Activated CD4-positive, alpha-beta T cell treated with anti-CD3 and anti-CD28 coated beads, Interleukin-2, amount 50 U/mL, for 16 hours (primary cell): ENCODE measurements around the gene SPAG16.
"Not testable (repeated sequence)": the region's sequence is repeated elsewhere in the genome, so short reads cannot be mapped to it uniquely, and the experiment has no call there.

ENCODE experiments used
- DNase-seq: peaks from one replicate; pipeline ENCODE4 v3.0.0-alpha.2; 2020

SPAG16 gene

GRCh38 chr2:213561759-213562158 is 277.5 kb downstream of the SPAG16 start:
- DNase-seq, result no peak

DNA sequence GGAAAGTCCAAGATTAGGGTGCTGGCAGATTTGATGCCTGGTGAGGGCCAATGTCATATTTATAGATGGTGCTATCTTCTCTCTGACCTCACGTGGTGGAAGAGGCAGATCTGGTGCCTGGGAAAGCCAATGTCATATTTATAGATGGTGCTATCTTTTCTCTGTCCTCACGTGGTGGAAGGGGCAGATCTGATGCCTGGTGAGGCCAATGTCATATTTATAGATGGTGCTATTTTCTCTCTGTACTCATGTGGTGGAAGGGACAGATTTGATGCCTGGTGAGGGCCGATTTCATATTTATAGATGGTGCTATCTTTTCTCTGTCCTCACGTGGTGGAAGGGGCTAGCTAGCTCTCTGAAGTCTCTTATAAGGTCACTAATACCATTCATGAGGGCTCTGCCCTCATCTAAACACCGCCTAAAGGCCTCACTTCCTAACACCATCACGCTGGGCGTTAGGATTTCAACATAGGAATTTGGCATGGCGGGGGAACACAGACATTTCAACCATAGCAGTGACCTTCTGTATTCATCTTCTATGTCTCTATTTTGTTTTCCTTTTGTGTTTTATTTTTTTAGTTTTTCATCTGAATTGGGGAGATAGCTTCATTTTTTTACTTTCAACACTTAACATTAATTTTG is 278.4 kb downstream of the SPAG16 start:
- DNase-seq, result no peak

- DNase-seq, result no peak
Measured at GRCh38 chr2:213566846-213567245, 282.6 kb downstream of the SPAG16 start.

- no peak for DNase-seq
Measured at GRCh38 chr2:213609570-213610170, 325.4 kb downstream of the SPAG16 start.

- DNase-seq, result no peak
Measured at GRCh38 chr2:213627054-213627710, 342.9 kb downstream of the SPAG16 start.

GRCh38 chr2:213627835-213628460 is 343.7 kb downstream of the SPAG16 start:
- no peak for DNase-seq

DNA sequence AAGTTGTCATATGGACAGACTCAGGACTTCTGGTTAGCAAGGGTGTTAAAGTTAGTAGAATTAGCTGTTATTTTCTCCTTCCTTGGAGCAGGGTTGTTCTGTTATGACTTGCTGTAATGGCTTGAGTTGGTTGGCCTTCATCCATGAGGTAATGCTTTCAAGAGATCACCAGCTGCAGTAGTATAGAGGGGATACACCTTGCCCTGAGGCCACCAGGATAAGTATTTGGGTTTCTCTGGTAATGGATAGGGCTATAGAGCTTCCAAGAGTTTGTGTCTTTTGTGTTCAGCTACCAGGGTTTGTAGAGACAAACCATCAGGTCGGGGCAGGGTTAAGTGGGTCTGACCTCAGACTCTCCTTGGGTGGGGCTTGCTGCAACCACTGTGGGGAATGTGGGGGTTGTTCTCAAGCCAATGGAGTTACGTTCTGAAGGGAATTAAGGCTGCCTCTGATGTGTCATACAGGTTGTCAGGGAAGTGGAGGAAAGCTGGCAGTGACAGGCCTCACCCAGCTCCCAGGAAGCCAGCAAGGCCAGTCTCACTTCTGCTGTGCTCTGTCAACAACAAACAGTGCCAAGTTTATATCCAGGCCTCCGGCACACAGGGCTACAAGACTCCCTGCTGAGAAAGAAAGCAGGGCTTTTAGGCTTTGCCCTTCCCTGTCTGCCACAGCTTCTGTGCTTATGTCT is 356.6 kb downstream of the SPAG16 start:
- DNase-seq, result no peak

DNA sequence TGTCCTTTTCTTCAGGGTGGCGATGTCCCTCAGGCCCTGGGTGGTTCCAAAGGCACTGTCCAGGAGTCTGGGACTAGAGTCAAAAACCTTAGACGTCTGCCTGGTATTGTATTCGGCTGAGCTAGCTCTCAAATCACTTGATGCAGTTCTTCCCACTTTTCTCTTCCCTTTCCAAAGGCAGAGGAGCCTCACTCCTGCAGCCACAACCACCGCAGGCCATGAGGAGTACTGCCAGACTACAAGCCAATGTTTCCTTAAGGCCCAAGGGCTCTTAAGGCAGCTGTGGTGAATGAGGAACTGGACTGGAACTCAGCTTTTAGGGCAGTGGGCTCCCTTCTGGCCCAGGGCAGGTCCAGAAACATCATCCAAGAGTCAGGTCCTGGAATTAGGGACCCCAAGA is 360.7 kb downstream of the SPAG16 start:
- no peak for DNase-seq

- DNase-seq, result no peak
Measured at GRCh38 chr2:213649176-213649575, 364.9 kb downstream of the SPAG16 start.

DNA sequence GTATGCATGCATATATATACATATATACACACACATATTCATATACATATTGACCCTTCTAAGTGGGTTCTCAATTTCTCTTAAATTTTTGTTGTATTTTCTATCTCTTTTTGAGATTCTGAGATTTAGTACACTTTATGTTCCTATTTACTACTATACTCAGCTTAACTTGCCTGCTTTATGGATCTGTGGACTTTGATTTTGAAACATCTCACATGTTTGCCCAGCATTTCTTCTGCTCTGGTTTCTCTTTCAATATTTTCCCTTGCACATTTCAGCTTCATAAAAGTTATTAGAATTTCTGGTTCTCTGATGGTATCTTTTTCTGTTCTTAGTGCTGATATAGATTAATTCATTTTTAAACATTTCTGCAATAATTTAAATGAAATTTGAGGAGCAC is 380.6 kb downstream of the SPAG16 start:
- DNase-seq, result no peak

DNA sequence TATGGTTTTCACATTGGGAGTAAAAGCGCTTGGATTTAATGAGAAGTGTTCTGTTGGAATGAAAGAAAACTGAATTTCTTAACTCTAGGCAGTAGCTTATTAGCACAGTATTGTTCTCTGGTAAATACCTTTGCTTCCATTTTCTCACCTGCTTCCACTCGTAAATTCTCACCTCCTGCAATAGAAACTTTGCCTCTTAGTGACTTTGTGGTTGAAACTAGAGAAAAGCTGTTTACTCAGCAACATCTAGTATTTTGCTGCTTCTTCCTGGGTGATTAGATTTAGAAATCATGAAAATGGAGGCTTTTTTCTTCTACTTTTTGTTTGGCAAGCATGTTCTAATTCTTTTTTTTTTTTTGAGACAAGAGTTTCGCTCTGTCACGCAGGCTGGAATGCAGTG is 385.4 kb downstream of the SPAG16 start:
- no peak for DNase-seq

- no peak for DNase-seq
Measured at GRCh38 chr2:213678437-213679218, 394.4 kb downstream of the SPAG16 start.

DNA sequence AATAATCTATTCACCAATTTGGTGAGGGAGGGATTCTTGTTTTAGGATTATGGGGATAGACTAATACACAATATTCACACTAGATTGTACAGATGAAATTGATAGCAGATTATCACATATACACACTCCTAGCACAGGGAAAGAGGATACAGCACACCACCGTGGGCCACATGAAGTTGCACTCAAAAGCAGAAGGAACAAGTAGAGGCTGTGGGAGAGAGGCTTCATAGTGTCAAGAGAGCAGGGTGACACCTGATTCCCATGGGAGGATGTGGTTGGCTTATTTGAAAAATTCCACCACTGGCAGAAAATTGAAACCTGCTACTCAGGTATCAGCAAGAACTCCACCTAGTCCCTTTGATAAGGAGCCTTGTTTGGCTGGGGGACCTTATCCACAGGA is 395.6 kb downstream of the SPAG16 start:
- no peak for DNase-seq

DNA sequence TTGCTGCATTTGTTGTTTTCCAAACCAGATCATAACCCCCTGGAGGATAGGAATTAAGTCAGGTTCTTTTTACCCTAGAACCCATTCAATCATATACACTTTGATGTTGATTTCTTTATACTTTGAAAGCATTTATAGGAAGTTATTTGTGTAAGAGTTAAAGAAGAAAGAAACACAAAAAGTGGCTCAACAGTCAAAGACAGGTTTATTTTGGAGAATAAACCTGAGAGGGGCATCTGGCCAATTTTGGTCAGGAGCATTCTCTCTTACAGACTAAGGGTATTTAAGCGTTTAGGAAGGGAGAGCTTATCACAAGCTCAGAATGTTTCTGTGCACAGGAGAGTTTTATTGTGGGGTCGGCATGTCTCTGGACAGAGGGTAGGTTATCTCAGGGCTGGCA is 398.0 kb downstream of the SPAG16 start:
- no peak for DNase-seq

GRCh38 chr2:213688133-213688532 is 403.9 kb downstream of the SPAG16 start:
- no peak for DNase-seq

GRCh38 chr2:213688825-213689224 is 404.6 kb downstream of the SPAG16 start:
- not testable (repeated sequence) for DNase-seq

- DNase-seq, result no peak
Measured at GRCh38 chr2:213689585-213689984, 405.3 kb downstream of the SPAG16 start.

DNA sequence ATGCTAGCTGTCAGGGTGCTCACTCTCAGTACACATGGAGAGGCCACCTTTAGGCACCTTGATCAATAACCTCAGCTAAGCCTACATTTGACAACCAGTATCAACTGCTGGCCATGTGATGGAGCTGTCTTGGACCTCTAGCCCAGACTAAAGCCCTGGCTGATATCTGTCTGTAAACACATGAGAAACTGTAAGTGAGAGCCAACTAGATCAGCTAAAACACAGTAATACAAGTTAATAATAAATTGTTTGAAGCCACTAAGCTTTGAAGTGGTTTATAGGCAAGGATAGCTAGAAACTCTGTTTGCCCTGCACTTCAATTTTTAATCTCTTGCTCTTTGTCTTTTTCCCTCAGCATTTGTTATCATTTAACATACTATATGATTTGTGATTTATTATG is 407.1 kb downstream of the SPAG16 start:
- DNase-seq, result no peak

- no peak for DNase-seq
Measured at GRCh38 chr2:213696442-213696841, 412.2 kb downstream of the SPAG16 start.

DNA sequence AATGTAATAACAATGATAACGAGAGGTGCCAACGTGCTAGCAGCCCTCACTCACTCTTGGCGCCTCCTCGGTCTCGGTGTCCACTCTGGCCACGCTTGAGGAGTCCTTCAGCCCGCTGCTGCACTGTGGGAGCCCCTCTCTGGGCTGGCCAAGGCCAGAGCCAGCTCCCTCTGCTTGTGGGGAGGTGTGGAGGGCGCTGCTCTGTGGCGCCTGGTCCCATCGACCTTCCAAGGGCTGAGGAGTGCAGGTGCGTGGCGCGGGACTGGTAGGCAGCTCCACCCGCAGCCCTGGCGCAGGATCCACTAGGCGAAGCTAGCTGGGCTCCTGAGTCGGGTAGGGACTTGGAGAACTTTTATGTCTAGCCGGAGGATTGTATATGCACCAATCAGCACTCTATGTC is 417.1 kb downstream of the SPAG16 start:
- DNase-seq, result not testable (repeated sequence)

GRCh38 chr2:213703406-213704098 is 419.3 kb downstream of the SPAG16 start:
- DNase-seq, result no peak

- no peak for DNase-seq
Measured at GRCh38 chr2:213710164-213710563, 425.9 kb downstream of the SPAG16 start.
